H1 (cell line): ENCODE measurements around the gene MTARC2. TPM values are rescaled to one million over a fixed set of nuclear protein-coding genes. Genes with fewer than 3 reads are reported as not detected.

Source experiments
- CTCF ChIA-PET: fragments of 300-600 bp; sonication (Branson Sonifier 250); formaldehyde crosslinking; loops from one replicate; lab custom pipeline; 2021; ENCODE audit not compliant: partially characterized antibody; lab: Charles Lee
- POLR2A ChIA-PET: fragments of 300-600 bp; sonication (Branson Sonifier 250); formaldehyde crosslinking; loops from one replicate; lab custom pipeline; 2021; ENCODE audit warnings: inconsistent platforms; ENCODE audit not compliant: partially characterized antibody; lab: Charles Lee
- DNase-seq, 2 experiments: peaks; one replicate each; pipeline versions ENCODE4 v3.0.0 to v3.0.0-alpha.2; 2010 to 2022; ENCODE audit warnings: low spot score in 2 of 2, low read depth in 1 of 2, mixed read lengths in 1 of 2
- FAIRE-seq: peaks from 2 replicates; lab custom pipeline; 2011; peaks lifted over from hg19 to GRCh38; lab: Jason Lieb, UNC
- H2AFZ ChIP-seq: 2 replicates; pipeline ENCODE4 v1.8.1; 2012; ENCODE audit warnings: low read length, inconsistent platforms
- H2AK5ac ChIP-seq: 2 replicates; pipeline ENCODE4 v1.6.1; 2013; ENCODE audit warnings: low read depth, low read length
- H2BK120ac ChIP-seq: replicated peaks from 2 replicates; pipeline ENCODE3; 2013; ENCODE audit warnings: low read depth, low read length, inconsistent platforms
- H2BK12ac ChIP-seq: 2 replicates; pipeline ENCODE4 v1.6.1; 2013; ENCODE audit warnings: low read depth, low read length
- H2BK15ac ChIP-seq: 2 replicates; pipeline ENCODE4 v1.6.1; 2013; ENCODE audit warnings: low read length
- H2BK20ac ChIP-seq: 2 replicates; pipeline ENCODE4 v1.6.1; 2013; ENCODE audit warnings: low read length
- H2BK5ac ChIP-seq: 2 replicates; pipeline ENCODE4 v1.6.1; 2013; ENCODE audit warnings: low read depth, low read length
- H3K14ac ChIP-seq: 2 replicates; pipeline ENCODE4 v1.6.1; 2013; ENCODE audit warnings: inconsistent platforms; ENCODE audit not compliant: insufficient read length
- H3K18ac ChIP-seq: 2 replicates; pipeline ENCODE4 v1.6.1; 2013; ENCODE audit warnings: low read length; ENCODE audit errors: extremely low read depth
- H3K23ac ChIP-seq: 2 replicates; pipeline ENCODE4 v1.6.1; 2013; ENCODE audit warnings: inconsistent platforms; ENCODE audit not compliant: insufficient read length
- H3K23me2 ChIP-seq: 2 replicates; pipeline ENCODE4 v1.6.1; 2013; ENCODE audit warnings: low read depth, low read length
- H3K27ac ChIP-seq: 2 replicates; pipeline ENCODE4 v1.6.1; 2011; ENCODE audit warnings: low read depth, low read length, inconsistent platforms
- H3K27me3 ChIP-seq, 4 experiments: replicated peaks in 1 of 4; 1 replicate in 1 of 4; 2 replicates in 3 of 4; pipeline versions ENCODE4 v1.6.1 to v1.8.1; 2011 to 2013; ENCODE audit warnings: low read length in 3 of 4, mild to moderate bottlenecking in 3 of 4, inconsistent platforms in 2 of 4, mixed read lengths in 2 of 4, moderate library complexity in 1 of 4; ENCODE audit not compliant: control insufficient read depth in 3 of 4, insufficient read depth in 3 of 4; ENCODE audit errors: extremely low read depth in 1 of 4
- H3K36me3 ChIP-seq, 4 experiments: 2 replicates each; pipeline versions ENCODE4 v1.6.1 to v1.8.1; 2011 to 2013; ENCODE audit warnings: mild to moderate bottlenecking in 4 of 4, low read length in 3 of 4, moderate library complexity in 2 of 4, control low read depth in 1 of 4, inconsistent platforms in 1 of 4; ENCODE audit not compliant: insufficient read depth in 4 of 4, control insufficient read depth in 2 of 4
- H3K4ac ChIP-seq: replicated peaks from 2 replicates; pipeline ENCODE3; 2013; ENCODE audit warnings: low read length, low read depth, mixed read lengths, inconsistent platforms; ENCODE audit not compliant: insufficient read length
- H3K4me1 ChIP-seq, 4 experiments: replicated peaks in 1 of 4; 1 replicate in 1 of 4; 2 replicates in 3 of 4; pipeline versions ENCODE4 v1.6.1 to v1.8.1; 2011 to 2013; ENCODE audit warnings: low read length in 3 of 4, inconsistent platforms in 2 of 4, mixed read lengths in 1 of 4; ENCODE audit not compliant: insufficient read depth in 4 of 4, control insufficient read depth in 3 of 4
- H3K4me2 ChIP-seq, 2 experiments: 2 replicates each; pipeline versions ENCODE4 v1.6.1 to v1.8.1; 2011 to 2013; ENCODE audit warnings: low read depth in 2 of 2, low read length in 2 of 2, control low read depth in 1 of 2, inconsistent platforms in 1 of 2, mild to moderate bottlenecking in 1 of 2; ENCODE audit not compliant: insufficient read depth in 1 of 2
- H3K4me3 ChIP-seq, 4 experiments: fragments of 200-600, 300-600 bp in 1 of 4; sonication (generic), shearing (Covaris generic), sonication (Bioruptor Twin) in 1 of 4; 2 replicates each; pipeline versions ENCODE4 v1.5.1 to v1.8.1; 2011 to 2016; ENCODE audit warnings: low read length in 4 of 4, low read depth in 3 of 4, control low read depth in 2 of 4, inconsistent platforms in 2 of 4, mild to moderate bottlenecking in 2 of 4, mixed read lengths in 1 of 4, moderate library complexity in 1 of 4; ENCODE audit not compliant: insufficient read depth in 2 of 4; ENCODE audit errors: extremely low read depth in 1 of 4
- H3K56ac ChIP-seq: replicated peaks from 2 replicates; pipeline ENCODE3; 2013; ENCODE audit warnings: low read depth, mild to moderate bottlenecking, mixed read lengths, low read length, inconsistent platforms; ENCODE audit not compliant: insufficient read length
- H3K79me1 ChIP-seq: 2 replicates; pipeline ENCODE4 v1.6.1; 2013; ENCODE audit warnings: low read depth, low read length, control low read depth
- H3K79me2 ChIP-seq, 2 experiments: 2 replicates each; pipeline versions ENCODE4 v1.6.1 to v1.8.1; 2012 to 2013; ENCODE audit warnings: low read length in 2 of 2, mild to moderate bottlenecking in 2 of 2, inconsistent platforms in 1 of 2; ENCODE audit not compliant: insufficient read depth in 2 of 2, control insufficient read depth in 1 of 2
- H3K9ac ChIP-seq, 4 experiments: replicated peaks in 1 of 4; 1 replicate in 1 of 4; 2 replicates in 3 of 4; pipeline versions ENCODE4 v1.6.1 to v1.8.1; 2011 to 2013; ENCODE audit warnings: low read depth in 3 of 4, low read length in 3 of 4, control low read depth in 2 of 4, mild to moderate bottlenecking in 2 of 4, moderate library complexity in 2 of 4, inconsistent platforms in 1 of 4; ENCODE audit errors: extremely low read depth in 1 of 4
- H3K9me3 ChIP-seq, 2 experiments: 2 replicates each; pipeline versions ENCODE4 v1.6.1 to v1.8.1; 2012 to 2013; ENCODE audit warnings: mild to moderate bottlenecking in 2 of 2, moderate library complexity in 2 of 2, control low read depth in 1 of 2, inconsistent platforms in 1 of 2, low read depth in 1 of 2, low read length in 1 of 2, mixed read lengths in 1 of 2; ENCODE audit not compliant: insufficient read depth in 2 of 2
- H4K20me1 ChIP-seq, 2 experiments: replicated peaks in 1 of 2; 2 replicates each; pipeline versions ENCODE3 to v1.8.1; 2011 to 2013; ENCODE audit warnings: inconsistent platforms in 2 of 2, low read length in 2 of 2, mild to moderate bottlenecking in 1 of 2; ENCODE audit not compliant: insufficient read depth in 2 of 2, control insufficient read depth in 1 of 2
- H4K5ac ChIP-seq: 2 replicates; pipeline ENCODE4 v1.6.1; 2013; ENCODE audit warnings: low read length, low read depth, mixed read lengths, inconsistent platforms; ENCODE audit not compliant: insufficient read length
- H4K8ac ChIP-seq: 2 replicates; pipeline ENCODE4 v1.8.0; 2013; ENCODE audit warnings: mild to moderate bottlenecking, moderate library complexity, low read length, inconsistent platforms; ENCODE audit not compliant: insufficient read depth; ENCODE audit errors: extremely low read depth
- H4K91ac ChIP-seq: replicated peaks from 2 replicates; pipeline ENCODE3; 2013; ENCODE audit warnings: low read length, mixed read lengths, inconsistent platforms; ENCODE audit not compliant: insufficient read length
- CREB1 ChIP-seq: IDR thresholded peaks from 2 replicates; pipeline ENCODE4 v1.6.1; 2012; ENCODE audit warnings: inconsistent platforms
- CTBP2 ChIP-seq: IDR thresholded peaks from 2 replicates; pipeline ENCODE4 v1.7.0; 2011; ENCODE audit warnings: borderline replicate concordance, mild to moderate bottlenecking, moderate library complexity, mixed read lengths, low read length; ENCODE audit not compliant: insufficient read depth, insufficient read length
- EP300 ChIP-seq, 2 experiments: IDR thresholded peaks; 1 replicate in 1 of 2; 2 replicates in 1 of 2; pipeline ENCODE4 v1.6.1; 2011 to 2012; ENCODE audit warnings: low read depth in 2 of 2, low read length in 2 of 2, mild to moderate bottlenecking in 2 of 2, borderline replicate concordance in 1 of 2, inconsistent platforms in 1 of 2, moderate library complexity in 1 of 2
- GABPA ChIP-seq: IDR thresholded peaks from 2 replicates; pipeline ENCODE4 v1.6.1; 2011; ENCODE audit warnings: mild to moderate bottlenecking, low read length, moderate library complexity, borderline replicate concordance; ENCODE audit not compliant: insufficient read depth
- GTF2F1 ChIP-seq: IDR thresholded peaks from 2 replicates; pipeline ENCODE4 v1.6.1; 2012; ENCODE audit warnings: low read depth, low read length, improper control_type of control experiment, borderline replicate concordance
- POLR2AphosphoS5 ChIP-seq: IDR thresholded peaks from 2 replicates; pipeline ENCODE4 v1.6.1; 2011; ENCODE audit warnings: low read depth, low read length
- RBBP5 ChIP-seq: IDR thresholded peaks from 2 replicates; pipeline ENCODE4 v1.7.1; 2012; ENCODE audit warnings: low read depth, mild to moderate bottlenecking, inconsistent platforms, low read length, moderate library complexity, borderline replicate concordance
- RNF2 ChIP-seq: fragments of 200-900, 300-1000 bp; sonication (generic); IDR thresholded peaks from 2 replicates; pipeline ENCODE4 v1.7.1; 2016; ENCODE audit warnings: borderline replicate concordance, low read depth, mild to moderate bottlenecking, antibody characterized with exemption, low read length; ENCODE audit not compliant: poor library complexity, severe bottlenecking; ENCODE audit errors: missing control alignments
- SAP30 ChIP-seq: fragments of 300-600 bp; sonication (generic); IDR thresholded peaks from 2 replicates; pipeline ENCODE4 v1.7.1; 2012; ENCODE audit warnings: low read length, moderate library complexity, mild to moderate bottlenecking, inconsistent platforms; ENCODE audit not compliant: insufficient read depth, insufficient replicate concordance
- SIN3A ChIP-seq, 2 experiments: IDR thresholded peaks in 1 of 2; conservative IDR thresholded peaks in 1 of 2; 2 replicates each; pipeline ENCODE4 v1.6.1; 2011 to 2012; ENCODE audit warnings: low read length in 2 of 2, improper control_type of control experiment in 1 of 2, low read depth in 1 of 2, mild to moderate bottlenecking in 1 of 2
- USF2 ChIP-seq: IDR thresholded peaks from 2 replicates; pipeline ENCODE4 v1.6.1; 2011; ENCODE audit warnings: low read length, improper control_type of control experiment
- WGBS, 2 experiments: shearing (Covaris generic) in 1 of 2; methylation state at CpG; one replicate each; pipeline versions ENCODE4 v1.1.6 to v1.1.7; 2013 to 2015; ENCODE audit warnings: low lambda C conversion rate in 2 of 2, mixed read lengths in 2 of 2, inconsistent platforms in 1 of 2, low coverage in 1 of 2, missing lambda C conversion rate in 1 of 2; ENCODE audit not compliant: insufficient replicate concordance in 2 of 2, insufficient coverage in 1 of 2, insufficient read length in 1 of 2; ENCODE audit errors: extremely low coverage in 1 of 2, missing lambda C conversion rate in 1 of 2; 5-methylcytosine and 5-hydroxymethylcytosine counted together
- polyA plus RNA-seq, 7 experiments: library from polyadenylated mRNA; depleted of rRNA in 3 of 7; stranded (reverse) in 5 of 7; unstranded in 2 of 7; fragments of >200 nt in 5 of 7; fragments of 200-250 nt in 2 of 7; gene quantifications; 1 replicate in 5 of 7; 2 replicates in 1 of 7; 4 replicates in 1 of 7; pipeline versions ENCODE4 v1.2.1 to v1.2.3, GENCODE V29; 2011 to 2013; ENCODE audit warnings: missing spikeins in 2 of 7, mixed read lengths in 2 of 7
- total RNA-seq: library from RNA; stranded (reverse); fragmentation: NEBNext Ultra II Directional; extraction: Animal tissue kit (Norgen Biotek cat#: 25700); gene quantifications from 2 replicates; pipeline ENCODE4 v1.2.1, GENCODE V29; 2021

The MTARC2 gene
- total and polyA plus RNA-seq, 2 of the 8 experiments (the other 6 are each of a cell fraction or from before 2014, with no cell fraction given), result 7.2 to 7.9 TPM

GRCh38 chr1:220708244-220708643, 39.9 kb upstream of the MTARC2 start:
- CTCF ChIA-PET, result interaction anchor here (0.8 to 1.7 kb wide), 3 partner anchors 10 to 102 kb away, joined by 3 to 5 read pairs (median 4); no protein-coding TSS in a partner anchor
- WGBS, 2 experiments, result 96% methylated on average over 4 of the region's 4 CpGs; no CpG with 5 or more reads in 1 of the 2 experiments
- H2BK5ac ChIP-seq, result no peak overlapping the region

More at GRCh38 chr1:220708244-220708643, 39.9 kb upstream of the MTARC2 start:
- Histone ChIP-seq H4K5ac (no peak overlapping the region), H2AK5ac (no peak overlapping the region), H3K14ac (no peak overlapping the region), H3K9ac (no peak overlapping the region), H3K4me2 (no peak overlapping the region), H4K91ac (no peak overlapping the region), H3K4ac (no peak overlapping the region), H3K79me2 (no peaks in the 10 kb centered on the region), H2BK12ac (no peak overlapping the region), H3K9me3 (no peaks in the 10 kb centered on the region), H3K23ac (no peak overlapping the region), H3K36me3 (no peaks in the 10 kb centered on the region), H2AFZ (no peak overlapping the region), H3K79me1 (no peaks in the 10 kb centered on the region), H3K4me1 (peaks cover 0 to 5% (median 2%) of the 10 kb centered on the region in 4 experiments; a peak in 3 of 7 replicates), H4K20me1 (no peaks in the 10 kb centered on the region), H2BK20ac (no peak overlapping the region), H3K27ac (no peak overlapping the region), H2BK15ac (no peak overlapping the region), H3K4me3 (no peak overlapping the region), H2BK120ac (no peak overlapping the region), H3K27me3 (no peaks in the 10 kb centered on the region), H3K18ac (no peak overlapping the region), H3K23me2 (no peaks in the 10 kb centered on the region), H3K56ac (no peak overlapping the region), H4K8ac (no peak overlapping the region)
- FAIRE-seq (no peak), DNase-seq (no peak)
- TF ChIP-seq CREB1, result no peak
- no peak for TF ChIP-seq SAP30
- TF ChIP-seq EP300 (IDR thresholded peaks at IDR 0.05; ENCODE audit: borderline replicate concordance in 1 of 2, low read depth in 2 of 2, low read length in 2 of 2), result no peak
- no peak for TF ChIP-seq RNF2
- TF ChIP-seq GTF2F1, result no peak
- TF ChIP-seq RBBP5, result no peak
- no peak for TF ChIP-seq CTBP2
- TF ChIP-seq GABPA, result no peak
- no peak for TF ChIP-seq SIN3A (conservative IDR thresholded peaks at IDR 0.05 in 1 of 2, IDR thresholded peaks at IDR 0.05 in 1 of 2; ENCODE audit: low read depth in 1 of 2, low read length in 2 of 2)
- TF ChIP-seq POLR2AphosphoS5, result no peak
- no peak for TF ChIP-seq USF2
- POLR2A ChIA-PET, result no interaction called here
